ENCODE data around the gene KBTBD4.

The KBTBD4 gene

GRCh38 chr11:47523490-47524225 lies 55.1 kb downstream of the KBTBD4 start:
- Histone ChIP-seq H3K4me3 (ENCODE audit: low read length) (no peak overlapping the region), H3K9me3 (ENCODE audit: low read length) (no peaks in the 10 kb centered on the region), H3K4me1 (ENCODE audit: insufficient read depth, low read length) (peaks cover 32% of the 10 kb centered on the region), H2AFZ (ENCODE audit: low read depth, low read length) (no peak overlapping the region), H3K27me3 (ENCODE audit: insufficient read depth, low read length) (no peaks in the 10 kb centered on the region), H3K36me3 (ENCODE audit: insufficient read depth, low read length) (peaks cover 4% of the 10 kb centered on the region)

Measured in neuron (in vitro differentiated cells).